Ammon's horn (tissue), 1 donor: Measurements from ENCODE around the gene PRSS53.
A peak's percentile ranks its signal among the peaks of the same experiment; 100 is the strongest.
"Not testable (repeated sequence)": the region's sequence is repeated elsewhere in the genome, so short reads cannot be mapped to it uniquely, and the experiment has no call there.

ENCODE experiments used
- DNase-seq: peaks from one replicate; pipeline ENCODE4 v3.0.0-alpha.2; 2016; ENCODE audit warnings: low spot score

PRSS53 gene

DNA sequence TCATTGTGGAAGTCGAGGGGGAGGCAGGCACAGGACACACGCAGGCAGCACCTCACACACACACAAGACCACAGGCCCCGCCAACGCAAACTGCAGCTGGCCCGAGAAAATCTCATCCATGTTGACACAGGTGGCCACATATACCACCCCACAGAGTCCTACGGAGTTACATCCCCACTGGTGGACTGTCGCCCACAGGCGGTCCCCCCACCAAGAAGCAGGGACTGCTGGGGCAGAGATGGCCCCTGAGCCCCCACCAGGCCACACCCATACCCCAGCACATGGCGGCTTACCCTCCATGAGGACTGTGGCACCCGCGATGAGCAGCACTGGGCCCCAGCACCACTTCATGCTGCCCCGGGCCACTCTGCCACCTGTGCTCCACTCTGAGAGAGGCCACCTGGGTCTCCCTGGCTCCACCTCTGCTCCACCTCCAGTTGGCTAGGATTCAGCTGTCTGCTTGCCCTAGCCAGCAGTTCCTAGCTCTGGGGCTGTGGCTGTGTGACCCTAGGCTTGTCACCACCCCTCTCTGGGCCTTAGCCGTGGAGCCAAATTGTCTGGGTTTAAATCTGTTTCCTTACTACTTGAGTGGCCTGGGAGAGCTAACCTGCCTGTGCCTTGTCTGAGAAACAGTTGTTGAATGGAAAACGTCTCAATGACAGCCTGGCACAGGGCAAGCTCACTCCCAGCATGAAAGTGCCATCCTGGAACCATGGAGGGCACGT lies at the start of gene PRSS53:
Gene PRSS53 (minus strand): TSS at position 485 of the 725 bp plus-strand sequence. CDS start 134 bp downstream, at position 351.
- DNase-seq: no peak

DNA sequence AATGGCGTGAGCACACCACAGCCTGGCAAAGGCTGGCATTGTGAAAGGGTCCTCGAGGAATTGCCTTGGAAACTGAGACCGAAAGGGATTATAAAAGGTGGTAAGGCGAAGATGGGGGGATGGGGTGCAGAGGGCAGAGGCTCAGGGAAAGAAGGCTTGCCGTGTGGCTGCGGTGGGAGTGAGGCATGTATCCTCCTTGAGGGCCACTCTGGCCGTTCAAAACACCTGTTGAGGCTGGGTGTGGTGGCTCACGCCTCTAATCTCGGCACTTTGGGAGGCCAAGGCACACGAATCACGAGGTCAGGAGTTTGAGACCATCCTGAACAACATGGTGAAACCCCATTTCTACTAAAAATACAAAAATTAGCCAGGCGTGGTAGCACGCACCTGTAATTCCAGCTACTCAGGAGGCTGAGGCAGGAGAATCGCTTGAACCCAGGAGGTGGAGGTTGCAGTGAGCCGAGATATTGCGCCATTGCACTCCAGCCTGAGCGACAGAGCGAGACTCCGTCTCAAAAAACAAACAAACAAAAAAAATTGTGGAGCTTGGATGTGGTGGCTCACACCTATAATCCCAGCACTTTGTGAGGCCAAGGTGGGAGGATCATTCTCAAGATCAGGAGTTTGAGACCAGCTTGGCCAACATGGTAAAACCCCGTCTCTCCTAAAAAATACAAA lies 48.2 kb upstream of the PRSS53 start:
- not testable (repeated sequence) for DNase-seq

GRCh38 chr16:31136287-31136662 lies 47.5 kb upstream of the PRSS53 start:
- DNase-seq: no peak

DNA sequence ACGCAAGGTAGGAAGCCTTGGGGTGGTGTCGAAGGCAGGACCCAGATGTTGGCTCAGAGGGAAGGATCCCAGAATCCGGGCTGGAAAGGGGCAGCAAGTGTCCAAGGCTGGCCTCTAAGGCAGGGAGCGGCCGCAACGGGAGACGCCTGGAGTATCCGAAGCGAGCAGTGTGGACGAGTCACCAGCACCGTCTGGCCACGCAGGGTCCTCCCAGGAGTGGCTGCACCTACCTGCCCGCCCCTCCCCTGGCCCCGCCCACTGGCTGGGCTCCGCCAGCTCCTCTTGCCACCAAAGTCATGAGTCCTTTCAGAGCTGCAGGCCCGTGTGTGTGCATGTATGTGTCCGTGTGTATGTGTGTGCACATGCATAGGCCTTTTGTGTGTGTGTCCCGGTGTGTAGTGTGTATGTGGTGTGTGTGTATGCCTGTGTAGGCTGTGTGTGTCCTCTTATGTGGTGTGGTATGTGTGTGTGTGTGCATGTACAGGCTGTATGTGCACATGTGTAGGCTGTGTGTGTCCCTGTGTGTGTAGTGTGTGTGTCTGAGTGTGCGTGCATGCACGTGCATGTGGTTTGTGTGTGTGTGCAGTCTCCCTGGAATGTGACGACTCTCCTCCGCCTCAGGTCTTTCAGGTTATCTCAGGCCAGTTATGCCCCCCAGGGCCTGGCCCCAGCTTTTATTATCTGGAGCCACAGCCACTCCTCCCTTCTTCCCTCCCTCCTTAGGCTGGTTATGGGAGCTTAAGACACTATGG lies 47.0 kb upstream of the PRSS53 start, which contains the start of gene PRSS8:
Gene PRSS8 (minus strand): TSS at position 193 of the 752 bp plus-strand sequence. CDS start 229 bp downstream, outside the sequence.
- DNase-seq: no peak

DNA sequence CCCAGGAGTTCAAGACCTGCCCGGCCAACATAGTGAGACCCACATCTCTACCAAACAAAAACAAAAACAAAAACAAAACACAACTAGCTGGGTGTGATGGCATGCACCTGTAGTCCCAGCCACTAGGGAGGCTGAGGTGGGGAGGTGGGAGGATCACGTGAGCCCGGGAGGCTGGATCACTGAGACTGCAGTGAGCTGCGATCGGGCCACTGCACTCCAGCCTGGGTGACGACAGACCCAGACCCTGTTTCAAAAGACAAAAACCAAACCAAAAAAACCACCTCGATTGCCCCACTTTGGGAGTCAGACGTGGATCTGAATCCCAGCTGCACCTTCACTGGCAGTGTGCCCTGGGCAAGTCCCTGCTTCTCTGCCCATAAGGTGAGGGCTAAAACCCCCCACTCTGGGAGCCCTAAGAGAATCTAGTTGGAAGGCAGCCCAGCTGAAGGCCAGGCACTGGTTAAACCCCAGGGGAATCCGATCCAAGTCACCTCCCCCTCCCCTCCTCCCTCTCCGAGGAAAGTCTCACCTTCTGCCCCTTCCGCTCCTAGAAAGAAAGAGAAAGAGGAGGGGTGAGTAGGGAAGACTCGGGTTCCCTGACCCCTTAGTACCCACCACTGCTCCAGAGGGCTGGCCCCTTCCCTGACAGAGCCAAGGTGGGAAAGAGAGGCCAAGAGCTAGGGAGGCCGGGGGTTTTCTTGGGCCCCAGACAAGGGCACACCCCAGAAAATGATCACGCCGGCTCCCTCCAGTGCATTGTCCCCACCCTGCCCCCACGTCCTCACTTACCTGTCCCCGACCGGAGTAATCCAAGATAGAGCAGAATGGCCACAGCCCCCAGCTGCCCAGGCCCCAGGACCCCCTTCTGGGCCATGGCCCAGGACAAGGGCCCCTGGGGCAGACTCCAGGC lies 46.1 kb upstream of the PRSS53 start:
- DNase-seq: no peak

DNA sequence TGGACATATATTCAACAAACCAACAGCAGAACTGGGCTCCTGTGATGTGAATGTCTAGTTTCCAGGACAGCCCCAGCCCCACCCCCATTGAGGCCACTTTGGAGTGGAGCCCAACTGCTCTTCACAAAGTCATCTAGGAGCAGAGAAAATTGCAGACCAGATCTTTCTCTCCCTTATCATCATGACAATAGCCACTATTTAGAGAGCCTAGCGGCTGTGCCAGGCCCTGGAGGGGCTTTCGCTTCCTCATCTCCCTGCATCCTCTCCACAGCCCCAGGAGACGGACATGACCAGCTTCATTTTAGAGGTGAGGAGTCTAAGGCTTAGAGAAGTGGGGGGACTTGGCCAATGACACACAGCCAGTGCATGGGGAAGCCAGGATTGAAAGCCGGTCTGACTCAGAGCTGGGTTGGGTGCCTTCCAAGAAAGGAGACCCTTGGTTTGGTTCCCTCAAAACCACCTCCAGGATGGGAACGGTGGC lies 45.4 kb upstream of the PRSS53 start:
- no peak for DNase-seq

DNA sequence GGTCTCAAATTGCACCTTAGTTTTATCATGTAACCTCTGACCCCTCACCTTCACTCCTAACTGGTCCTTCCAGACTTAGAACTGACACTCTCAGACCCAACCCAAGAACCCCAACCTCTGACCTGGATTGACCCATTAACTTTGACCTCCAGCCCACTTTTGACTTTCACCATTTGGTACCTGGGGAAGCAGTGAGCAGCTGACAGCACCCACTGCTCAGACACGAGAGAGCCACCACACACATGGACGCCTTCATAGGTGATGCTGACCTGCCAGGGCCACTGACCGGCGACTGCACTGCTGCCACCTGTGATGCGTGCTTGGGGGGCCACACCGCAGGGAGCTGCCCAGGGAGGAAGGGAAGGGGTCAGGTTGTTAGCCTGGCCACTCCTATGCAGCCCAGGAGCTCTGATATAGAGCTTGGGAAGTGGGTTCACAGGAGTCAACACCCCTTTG lies 44.3 kb upstream of the PRSS53 start:
- no peak for DNase-seq

- no peak for DNase-seq
Observed at GRCh38 chr16:31132303-31132979, 43.7 kb upstream of the PRSS53 start.

DNA sequence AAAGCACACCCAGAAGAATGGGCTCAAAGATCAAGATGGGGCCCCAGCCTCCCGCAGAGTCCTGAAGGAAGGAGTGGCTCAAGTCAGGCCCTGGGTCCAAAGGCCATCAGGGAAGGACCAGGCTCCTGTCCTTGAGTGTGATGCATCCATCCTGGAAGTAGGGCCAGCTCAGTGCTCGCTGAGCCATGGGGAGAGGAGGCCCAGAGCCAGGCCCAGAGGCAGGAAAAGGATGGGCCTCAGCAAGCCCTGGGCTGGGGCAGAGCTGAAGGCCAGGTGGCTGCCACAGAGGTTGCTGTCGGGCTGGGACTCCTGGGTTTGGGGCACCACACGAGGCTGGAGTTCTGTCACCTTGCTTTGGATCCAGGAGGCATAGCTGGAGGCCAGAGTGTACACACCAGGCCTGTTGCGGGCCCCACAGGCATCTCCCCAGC lies 43.1 kb upstream of the PRSS53 start:
- DNase-seq: no peak

DNA sequence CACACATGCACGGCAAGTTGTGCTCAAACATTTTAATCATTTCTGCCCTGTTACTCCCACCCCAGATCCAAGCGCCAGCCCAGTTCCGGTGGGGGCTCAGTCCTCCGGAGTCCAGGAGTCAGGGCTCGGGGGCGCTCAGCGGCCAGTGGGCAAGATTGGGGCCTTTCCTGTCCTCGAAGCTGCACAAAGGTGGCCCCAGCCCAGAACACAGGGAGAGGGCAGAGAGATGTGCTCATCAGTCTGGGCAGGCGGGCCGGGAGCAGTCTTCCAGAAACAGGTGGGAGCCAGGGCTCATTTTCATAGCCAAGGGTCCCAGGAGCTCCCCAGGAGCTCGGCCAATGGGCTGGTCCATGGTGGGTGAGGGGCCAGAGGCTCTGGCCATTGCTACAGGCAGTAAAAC lies 42.7 kb upstream of the PRSS53 start:
- no peak for DNase-seq

GRCh38 chr16:31130899-31131298 lies 42.2 kb upstream of the PRSS53 start:
- DNase-seq: no peak

GRCh38 chr16:31130336-31130891 lies 41.7 kb upstream of the PRSS53 start:
- no peak for DNase-seq

DNA sequence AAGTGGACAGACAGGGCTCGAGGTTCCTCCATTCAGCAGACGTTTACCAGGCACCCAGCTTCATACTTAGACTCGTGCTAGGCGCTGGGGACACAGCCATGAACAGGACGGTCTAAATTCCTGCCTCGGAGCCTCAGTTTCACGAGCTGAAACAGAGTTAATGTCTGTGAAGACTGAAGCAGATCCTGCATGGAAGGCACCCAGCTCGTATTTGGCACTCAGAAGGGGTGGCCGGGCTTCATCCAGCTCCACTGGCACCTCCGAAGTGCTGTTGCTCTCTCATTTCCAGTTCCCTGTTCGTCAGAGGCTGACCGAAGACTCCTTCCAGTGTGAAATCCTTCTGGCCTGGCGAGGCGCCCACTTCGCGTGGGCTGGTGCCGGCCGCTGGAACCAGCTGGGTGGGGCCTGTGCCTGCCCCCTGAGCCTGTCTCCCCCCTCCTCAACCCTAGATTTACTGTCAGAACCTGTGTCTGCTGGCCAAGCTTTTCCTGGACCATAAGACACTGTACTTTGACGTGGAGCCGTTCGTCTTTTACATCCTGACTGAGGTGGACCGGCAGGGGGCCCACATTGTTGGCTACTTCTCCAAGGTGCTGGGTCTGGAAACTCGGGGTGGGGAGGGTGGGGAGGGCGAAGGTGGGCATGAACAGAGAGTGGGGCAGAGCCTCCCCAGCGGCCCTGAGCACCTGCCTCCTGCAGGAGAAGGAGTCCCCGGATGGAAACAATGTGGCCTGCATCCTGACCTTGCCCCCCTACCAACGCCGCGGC lies 41.0 kb upstream of the PRSS53 start:
- DNase-seq: no peak

GRCh38 chr16:31128711-31129567 lies 40.2 kb upstream of the PRSS53 start:
- DNase-seq: peak; percentile 75

DNA sequence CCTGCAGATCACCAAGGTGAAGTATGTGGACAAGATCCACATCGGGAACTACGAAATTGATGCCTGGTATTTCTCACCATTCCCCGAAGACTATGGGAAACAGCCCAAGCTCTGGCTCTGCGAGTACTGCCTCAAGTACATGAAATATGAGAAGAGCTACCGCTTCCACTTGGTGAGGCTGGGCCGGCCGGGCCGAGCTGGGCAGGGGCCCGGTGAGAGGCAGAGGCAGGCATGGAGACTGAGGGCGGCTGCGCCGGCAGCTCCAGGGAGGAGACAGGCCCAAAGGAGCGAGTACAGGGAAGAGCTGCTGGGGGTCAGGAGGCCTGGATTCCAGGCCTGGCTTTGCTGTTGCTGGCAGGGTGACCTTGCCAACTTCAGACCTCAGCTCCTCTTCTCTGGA lies 38.4 kb upstream of the PRSS53 start:
- no peak for DNase-seq

DNA sequence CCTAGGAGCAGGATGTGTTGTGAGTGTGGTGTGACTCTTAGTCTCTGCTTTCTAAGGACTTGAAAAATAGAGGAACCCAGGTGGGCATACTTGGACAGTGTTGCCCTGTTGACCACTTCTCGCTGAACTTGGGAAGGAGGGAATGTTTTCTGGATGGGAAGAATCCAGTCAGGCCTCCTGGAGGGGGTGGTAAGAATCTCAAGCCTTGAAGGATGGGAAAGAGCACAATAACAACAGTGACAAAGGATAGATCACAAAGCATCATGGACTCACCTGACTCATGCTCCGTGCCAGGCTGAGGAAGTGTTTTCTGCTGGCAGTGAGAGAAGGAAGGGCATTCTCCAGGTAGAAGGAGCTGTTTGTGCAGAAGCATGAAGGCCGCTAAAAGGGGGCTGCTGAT lies 37.1 kb upstream of the PRSS53 start:
- no peak for DNase-seq

DNA sequence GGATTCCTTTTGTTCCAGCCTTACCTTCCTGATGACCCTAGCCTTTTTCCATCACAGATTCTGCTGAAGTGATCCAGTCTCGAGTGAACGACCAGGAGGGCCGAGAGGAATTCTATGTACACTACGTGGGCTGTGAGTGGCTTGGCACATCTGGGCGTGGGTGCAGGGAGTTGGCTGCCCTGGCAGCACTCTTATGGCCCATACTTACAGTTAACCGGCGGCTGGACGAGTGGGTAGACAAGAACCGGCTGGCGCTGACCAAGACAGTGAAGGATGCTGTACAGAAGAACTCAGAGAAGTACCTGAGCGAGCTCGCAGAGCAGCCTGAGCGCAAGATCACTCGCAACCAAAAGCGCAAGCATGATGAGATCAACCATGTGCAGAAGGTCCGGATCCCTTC lies 31.4 kb upstream of the PRSS53 start:
- DNase-seq: no peak

DNA sequence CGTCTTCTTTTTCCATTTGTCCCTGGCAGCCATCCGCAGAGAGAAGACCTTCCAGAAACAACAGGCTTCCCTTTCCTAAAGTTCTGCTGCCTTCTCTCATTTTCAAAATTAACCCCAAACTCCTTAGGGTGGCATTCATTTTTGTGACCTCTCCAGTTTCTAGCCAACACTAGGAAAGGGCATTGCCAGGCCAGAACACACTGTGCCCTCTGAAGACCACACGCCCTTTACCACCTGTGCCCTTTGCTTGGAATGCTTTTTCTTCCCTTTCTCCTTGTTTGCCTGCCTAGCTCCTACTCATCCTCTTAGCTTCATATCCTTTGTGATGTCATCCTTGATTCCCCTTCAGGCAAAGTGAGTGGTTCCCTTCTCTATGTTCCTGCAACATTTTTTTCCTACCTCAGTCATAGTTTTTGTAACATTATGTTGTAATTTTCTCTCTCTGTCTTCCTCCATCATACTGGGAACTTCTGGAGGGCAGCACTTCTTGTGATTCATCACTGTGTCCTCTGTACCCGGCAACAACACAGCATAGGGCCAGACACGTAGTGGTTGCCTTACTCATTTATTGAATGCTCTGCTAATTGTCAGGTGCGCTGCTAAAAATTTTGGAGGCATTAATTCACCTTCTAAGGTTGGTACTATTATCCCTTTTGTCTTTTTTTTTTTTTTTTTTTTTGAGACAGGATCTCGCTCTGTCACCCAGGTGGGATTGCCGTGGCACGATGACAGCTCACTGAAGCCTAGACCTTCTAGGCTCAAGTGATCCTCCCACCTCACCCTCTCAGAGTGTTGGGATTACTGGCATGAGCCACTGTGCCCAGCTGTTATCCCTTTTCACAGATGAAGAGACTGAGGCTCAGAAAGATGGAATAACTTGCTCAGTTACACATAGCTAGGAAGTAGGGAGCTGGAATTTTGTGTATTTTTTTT lies 29.7 kb upstream of the PRSS53 start:
- no peak for DNase-seq
